ENCODE results near the gene NHLRC4.
A peak's percentile ranks its signal among the peaks of the same experiment; 100 is the strongest.

The NHLRC4 gene

DNA sequence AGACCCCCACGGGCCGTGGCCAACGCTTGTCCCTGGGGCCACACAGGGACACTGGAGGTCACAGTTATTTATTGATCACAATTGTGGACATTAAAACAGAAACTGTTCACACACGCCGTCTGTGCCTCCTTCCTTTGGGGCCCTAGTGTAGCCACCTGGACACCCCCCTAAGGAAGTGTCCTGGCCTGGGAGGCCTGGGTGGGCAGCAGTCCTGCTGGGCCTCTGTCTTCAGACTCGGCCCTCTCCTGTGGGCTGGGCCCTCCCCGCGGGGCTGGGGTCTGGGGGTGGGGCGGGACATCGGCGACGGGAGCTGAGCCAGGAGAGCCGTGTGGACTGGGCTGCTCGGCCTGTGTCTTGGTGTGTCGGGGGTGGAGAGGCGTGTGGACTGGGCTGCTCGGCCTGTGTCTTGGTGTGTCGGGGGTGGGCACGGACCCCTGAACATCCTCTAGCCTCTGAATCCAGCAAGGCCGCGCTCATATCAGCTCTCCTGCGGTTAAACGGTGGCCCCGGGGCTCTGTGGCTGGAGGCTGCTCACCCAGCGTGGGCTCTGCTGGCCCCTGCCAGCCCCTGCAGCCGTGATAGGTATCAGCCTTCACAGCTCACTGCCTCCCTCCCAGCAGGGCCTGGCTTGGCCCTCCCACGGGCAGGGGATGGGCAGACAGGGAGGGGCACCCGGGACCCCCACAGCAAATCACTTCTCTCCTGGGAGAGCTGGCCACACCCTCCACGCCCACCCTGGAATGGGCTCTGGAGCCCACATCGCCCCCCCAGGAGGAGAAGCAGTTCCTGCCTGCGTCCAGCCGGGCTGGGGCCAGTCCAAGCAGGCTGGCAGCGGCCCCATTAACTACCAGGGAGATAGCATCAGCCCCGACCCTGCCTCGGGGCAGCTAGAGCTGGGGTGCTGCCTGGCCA, 1.1 kb upstream of the NHLRC4 start:
- DNase-seq (ENCODE audit: low read depth in 2 of 2), result no peak

DNA sequence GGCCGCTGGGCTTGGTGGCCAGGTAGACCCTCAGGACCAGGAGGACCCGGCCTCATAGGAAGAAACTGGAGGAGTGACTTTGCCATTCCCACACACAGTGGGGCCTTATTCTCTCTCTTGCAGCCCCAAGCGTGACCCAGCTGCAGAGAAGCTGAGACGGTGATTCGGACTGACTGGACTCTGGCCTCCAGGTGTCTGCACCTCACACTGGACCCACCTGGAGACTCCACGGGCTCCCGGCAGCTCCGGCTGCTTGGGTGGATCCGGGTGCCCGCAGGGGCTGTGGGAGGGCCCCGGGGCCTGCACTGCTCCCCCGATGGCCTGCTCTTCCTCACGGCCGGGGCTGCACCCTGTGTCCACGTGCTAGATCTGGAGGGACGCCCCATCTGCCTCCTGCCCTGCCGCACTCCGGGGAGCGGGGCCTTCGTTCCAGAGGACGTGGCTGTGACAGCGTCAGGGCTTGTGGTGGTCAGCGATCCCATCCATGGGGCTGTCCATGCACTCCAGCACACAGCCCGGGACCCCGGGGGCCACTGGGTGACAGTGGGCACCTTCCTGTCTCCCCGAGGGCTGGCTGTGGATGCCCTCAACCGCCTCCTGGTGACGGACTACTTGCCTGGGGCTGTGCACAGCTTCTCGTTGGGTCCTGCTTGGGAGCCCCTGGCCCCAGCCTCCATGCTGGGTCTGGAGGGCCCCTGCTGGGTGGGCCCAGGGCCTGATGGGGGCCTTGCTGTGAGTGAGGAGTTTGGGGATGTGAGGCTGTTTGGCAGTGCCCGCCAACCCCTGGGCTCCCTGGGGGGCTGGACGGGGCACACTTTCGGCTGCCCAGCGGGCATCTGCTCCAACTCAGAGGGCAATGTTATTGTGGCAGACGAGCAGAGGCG, 810 bp downstream of the NHLRC4 start:
- DNase-seq (ENCODE audit: low read depth in 2 of 2), result no peak

DNA sequence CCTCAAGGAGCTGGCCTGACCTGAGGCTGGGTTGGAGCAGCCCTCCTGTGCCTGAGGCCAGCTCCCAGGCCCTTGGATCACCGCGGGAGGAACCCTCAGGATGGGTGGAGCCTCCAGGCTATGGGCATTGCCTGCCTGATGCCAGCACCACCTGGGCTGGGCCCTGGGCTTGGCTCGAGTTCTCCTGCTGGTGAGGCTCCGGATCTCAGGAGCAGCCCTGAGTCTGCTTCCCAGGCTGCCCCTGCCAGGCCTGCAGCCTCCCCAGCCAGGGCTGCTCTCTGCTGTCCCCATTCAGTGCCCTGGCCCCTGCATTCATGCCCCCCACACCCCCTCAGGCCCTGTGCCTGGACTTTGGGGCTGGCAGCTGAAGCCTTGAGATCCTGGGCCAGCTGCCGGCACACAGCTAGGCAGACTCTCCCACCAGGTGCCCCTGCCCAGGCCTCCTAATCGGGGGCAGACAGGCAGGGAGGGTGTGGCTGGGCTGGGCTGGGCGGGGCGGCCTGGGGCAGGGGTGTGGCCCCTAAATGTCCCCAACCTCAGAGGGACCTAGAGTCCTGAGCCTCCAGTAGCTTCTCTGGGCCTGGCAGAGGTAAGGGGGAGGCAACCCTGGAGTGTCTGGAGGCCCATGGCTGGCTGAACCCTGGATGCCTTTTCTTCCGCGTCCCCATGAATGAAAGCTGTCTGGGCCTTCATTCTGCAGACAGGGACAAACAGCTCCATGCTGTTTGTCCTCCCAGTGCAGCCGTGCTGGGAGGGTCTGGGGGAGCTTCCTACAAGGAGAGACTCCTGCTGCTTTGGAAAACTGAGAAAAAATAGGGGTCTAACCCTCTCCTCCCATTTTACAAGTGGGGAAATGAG, 1.8 kb downstream of the NHLRC4 start:
- no peak for DNase-seq (ENCODE audit: low read depth in 2 of 2)

DNA sequence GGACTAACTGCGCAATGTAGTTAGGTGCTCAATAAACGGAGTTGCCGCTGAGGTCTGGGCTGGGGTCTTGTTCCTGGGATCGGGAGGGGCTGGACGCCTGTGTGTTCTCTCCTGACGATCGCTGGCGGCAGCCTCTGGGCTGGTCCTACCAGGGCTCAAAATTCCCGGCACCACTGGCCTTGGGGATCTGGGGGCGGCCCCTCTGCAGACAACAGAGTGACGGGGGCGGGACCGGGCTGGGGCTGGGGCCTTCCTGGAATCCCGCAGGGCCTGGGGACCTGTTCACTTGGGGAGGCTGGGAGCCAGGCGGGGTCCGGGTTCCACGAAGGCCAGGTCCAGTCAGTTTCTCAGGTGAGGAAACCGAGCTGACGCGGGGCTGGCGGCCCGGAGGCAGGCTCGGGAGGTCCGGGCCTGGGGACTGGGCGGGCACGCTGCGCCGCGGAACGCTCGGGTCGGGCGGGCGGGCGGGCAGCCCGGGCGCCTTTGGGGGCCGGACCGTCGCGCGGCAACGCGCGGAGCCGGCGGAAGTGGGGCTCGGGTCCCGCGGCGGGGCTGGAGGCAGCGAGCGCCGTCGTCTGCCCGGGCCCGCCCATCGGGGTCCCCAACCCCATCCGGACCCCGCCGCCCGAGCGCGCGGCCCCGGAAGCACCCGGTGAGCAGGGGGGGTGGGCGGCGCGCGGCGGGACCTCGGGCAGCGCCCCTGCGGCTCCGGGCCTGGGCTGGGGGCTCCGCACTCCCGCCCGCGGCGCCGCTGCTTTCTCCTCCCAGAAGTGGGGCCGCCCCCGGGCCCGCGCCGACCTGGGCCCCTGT, 2.8 kb downstream of the NHLRC4 start, which contains the start of gene PIGQ:
TSS of gene PIGQ (plus strand) at position 524 of the 810 bp plus-strand sequence. CDS start 4,107 bp downstream, outside the sequence.
- peak in 1 of 2 experiments; percentile 17 for DNase-seq (ENCODE audit: low read depth in 2 of 2)

DNA sequence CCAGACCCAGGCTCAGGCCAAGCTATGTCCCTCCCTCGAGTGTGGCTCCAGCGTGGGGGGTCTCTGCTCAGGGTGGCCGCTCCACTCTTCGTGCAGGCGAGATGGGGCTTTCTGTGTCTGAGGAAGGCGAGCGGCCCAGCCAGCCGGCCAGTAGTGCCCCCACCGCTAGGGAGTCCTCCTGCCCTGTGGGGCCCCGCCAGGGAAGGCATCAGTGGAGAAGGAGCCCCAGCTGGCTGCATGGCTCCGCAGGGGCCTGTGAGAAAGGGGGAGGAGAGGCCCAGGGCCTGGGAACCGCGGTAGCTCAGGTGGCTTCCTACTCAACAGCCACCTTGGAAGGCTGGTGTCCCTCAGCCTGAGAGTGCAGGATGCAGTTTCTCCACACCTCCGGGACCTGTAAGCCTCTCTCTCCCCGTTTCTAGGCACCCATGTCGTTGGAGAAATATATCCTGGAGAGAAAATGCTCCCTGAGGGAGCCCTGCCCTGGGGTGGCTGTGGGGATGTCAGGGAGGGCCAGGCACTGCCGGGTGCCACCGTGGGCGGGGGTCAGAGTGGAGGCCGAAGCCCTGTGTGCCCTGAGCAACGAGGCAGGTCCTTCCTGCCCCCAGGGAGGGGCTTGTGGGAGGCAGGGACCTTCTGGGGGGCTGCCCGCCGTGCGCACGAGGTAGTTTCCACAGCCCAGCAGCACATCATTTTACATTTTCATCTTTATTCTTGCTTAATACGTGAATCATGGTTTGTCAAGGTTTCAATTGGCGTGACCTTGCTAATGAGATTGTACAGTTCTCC, 6.3 kb downstream of the NHLRC4 start:
- no peak for DNase-seq (ENCODE audit: low read depth in 2 of 2)

DNA sequence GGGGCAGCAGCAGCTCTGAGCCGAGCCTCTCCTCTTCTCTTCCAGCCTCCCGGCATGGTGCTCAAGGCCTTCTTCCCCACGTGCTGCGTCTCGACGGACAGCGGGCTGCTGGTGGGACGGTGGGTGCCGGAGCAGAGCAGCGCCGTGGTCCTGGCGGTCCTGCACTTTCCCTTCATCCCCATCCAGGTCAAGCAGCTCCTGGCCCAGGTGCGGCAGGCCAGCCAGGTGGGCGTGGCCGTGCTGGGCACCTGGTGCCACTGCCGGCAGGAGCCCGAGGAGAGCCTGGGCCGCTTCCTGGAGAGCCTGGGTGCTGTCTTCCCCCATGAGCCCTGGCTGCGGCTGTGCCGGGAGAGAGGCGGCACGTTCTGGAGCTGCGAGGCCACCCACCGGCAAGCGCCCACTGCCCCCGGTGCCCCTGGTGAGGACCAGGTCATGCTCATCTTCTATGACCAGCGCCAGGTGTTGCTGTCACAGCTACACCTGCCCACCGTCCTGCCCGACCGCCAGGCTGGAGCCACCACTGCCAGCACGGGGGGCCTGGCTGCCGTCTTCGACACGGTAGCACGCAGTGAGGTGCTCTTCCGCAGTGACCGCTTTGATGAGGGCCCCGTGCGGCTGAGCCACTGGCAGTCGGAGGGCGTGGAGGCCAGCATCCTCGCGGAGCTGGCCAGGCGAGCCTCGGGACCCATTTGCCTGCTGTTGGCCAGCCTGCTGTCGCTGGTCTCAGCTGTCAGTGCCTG, 7.4 kb downstream of the NHLRC4 start:
- no peak for DNase-seq (ENCODE audit: low read depth in 2 of 2)

DNA sequence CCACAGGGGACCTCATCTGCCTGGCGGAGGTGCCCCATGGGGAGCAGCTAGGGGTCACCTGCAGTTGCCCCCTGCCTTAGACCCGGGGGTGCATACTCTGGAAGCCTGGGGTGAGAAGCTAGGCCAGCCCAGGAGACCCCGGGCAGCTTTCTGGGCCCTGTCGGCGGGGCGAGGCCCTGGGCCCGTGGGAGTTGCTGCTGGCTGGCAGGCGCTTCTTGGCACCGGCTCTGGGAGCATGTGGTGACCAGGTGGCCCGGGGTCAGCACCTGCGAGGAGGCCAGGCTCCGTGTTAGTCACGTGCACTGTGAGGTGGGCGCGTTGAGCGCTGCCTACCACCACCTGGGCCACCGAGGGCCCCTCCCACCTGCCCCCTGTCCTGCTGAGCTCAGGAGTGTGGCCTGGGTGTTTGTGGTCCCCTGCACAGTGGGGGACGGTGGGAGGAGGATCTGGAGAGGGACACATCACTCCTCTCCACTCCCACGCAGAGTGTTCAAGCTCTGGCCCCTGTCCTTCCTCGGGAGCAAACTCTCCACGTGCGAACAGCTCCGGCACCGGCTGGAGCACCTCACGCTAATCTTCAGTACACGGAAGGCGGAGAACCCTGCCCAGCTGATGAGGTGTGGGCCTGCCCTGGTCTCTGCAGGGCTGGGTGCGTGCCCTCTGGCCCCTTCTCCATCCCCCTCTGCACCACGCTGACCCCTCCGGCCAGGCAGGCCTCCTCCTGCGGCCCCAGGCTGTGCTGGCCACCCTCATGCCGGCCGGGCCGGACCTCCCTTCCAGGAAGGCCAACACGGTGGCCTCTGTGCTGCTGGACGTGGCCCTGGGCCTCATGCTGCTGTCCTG, 8.8 kb downstream of the NHLRC4 start:
- DNase-seq (ENCODE audit: low read depth in 2 of 2), result no peak

DNA sequence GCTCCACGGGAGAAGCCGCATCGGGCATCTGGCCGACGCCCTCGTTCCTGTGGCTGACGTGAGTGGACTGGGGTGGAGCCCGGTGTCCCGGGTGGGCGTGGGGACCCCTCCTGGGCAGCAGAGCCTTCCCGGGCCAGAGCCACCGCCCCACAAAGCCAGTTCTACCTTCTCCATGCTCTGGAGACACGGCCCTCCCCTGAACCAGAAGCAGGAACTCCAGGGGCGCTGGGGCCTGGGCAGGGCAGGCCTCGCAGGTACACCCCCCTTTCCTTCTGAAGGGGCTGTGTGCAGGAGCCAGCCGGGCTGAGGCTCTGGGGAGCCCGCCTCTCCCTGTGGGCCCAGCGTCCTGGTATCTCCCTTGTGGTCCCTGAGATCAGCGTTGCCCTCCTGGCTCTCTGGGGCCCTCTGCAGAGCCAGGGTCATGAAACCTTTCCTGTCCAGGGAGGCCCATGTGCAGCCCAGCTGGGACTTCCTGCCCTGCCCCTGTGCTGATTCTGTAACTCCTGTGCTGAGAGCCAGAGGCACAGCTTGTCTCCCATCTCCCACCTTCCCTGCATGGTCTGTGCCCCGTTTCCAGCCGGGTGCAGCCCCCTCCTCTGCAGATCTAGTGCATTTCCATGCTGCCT, 9.5 kb downstream of the NHLRC4 start:
- no peak for DNase-seq (ENCODE audit: low read depth in 2 of 2)

DNA sequence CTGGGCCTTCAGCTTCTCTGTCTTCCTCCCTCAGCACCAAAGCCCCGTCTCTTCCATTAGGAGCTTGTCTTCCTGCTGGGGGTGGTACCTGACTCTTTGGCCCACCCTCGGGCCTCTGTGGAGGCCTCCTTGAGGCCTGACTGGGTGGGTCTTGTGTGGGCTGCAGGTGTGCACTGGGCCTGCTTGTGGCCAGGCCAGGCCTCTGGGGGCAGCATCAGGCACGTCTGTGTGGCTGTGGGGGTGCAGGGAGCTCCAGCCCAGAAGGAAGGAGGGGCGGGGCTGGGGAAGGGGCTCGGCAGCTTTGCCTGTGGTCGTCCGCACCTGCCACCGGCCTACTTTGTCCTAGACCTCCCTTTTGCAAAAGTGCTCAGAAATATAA, 10.0 kb downstream of the NHLRC4 start:
- no peak for DNase-seq (ENCODE audit: low read depth in 2 of 2)

DNA sequence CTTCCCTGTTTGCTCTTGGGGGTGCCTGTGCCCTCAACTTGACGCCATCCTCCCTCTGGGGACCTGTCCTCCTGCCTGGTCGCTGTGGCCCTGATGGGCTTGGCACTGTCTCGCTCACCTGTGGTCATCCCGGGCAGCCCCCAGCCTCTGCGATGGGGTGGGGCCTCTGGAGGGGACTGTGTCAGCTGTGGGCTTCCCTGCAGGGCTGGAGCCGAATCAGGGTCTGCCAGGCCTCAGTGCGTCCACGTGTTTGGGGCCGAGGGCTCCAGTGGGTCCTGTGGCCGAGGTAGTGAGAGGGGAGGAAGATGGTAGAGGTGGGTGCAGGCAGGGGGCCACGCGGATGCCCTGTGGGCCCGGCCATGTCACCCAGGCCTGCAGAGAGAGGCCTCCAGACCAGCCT, 11.0 kb downstream of the NHLRC4 start:
- no peak for DNase-seq (ENCODE audit: low read depth in 2 of 2)

DNA sequence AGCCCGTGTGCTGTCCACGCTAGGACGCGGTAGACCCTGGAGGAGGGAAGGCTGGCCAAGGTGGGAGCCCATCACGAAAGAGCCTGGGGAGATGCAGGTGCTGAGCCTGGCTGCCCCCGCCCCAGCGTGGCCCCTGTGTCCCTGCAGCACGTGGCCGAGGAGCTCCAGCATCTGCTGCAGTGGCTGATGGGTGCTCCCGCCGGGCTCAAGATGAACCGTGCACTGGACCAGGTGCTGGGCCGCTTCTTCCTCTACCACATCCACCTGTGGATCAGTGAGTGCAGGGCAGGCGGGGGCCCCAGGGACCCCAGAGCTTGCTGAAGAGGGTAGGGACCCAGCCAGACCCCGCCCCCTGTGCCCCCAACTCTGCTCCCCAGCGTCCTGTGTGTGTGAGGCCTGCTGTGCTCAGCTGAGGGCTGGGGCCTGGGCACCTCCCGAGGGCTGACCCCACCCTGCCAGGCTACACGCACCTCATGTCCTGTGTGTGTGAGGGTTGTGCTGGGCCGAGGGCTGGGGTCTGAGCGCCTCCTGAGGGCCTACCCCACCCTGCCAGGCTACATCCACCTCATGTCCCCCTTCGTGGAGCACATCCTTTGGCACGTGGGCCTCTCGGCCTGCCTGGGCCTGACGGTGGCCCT, 11.5 kb downstream of the NHLRC4 start:
- no peak for DNase-seq (ENCODE audit: low read depth in 2 of 2)

DNA sequence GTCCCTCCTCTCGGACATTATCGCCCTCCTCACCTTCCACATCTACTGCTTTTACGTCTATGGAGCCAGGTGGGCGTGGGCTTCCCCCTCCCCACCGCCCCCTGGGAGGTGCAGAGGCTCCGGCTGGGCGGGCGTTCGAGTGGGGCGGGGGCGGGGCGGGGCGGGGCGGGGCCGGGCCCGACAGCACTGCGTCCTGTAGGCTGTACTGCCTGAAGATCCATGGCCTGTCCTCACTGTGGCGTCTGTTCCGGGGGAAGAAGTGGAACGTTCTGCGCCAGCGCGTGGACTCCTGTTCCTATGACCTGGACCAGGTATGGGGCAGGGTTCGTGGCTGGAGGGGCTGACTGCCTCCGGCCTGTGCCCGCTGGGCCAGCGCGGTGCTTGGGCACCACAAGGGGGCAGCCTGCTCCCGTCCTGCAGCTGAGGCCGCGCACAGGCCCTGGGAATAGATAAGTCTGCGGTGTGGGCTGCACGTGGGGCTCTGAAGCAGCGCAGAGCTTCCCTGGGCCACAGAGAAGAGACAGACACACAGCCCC, 12.1 kb downstream of the NHLRC4 start:
- DNase-seq (ENCODE audit: low read depth in 2 of 2), result peak in 1 of 2 experiments; percentile 35

DNA sequence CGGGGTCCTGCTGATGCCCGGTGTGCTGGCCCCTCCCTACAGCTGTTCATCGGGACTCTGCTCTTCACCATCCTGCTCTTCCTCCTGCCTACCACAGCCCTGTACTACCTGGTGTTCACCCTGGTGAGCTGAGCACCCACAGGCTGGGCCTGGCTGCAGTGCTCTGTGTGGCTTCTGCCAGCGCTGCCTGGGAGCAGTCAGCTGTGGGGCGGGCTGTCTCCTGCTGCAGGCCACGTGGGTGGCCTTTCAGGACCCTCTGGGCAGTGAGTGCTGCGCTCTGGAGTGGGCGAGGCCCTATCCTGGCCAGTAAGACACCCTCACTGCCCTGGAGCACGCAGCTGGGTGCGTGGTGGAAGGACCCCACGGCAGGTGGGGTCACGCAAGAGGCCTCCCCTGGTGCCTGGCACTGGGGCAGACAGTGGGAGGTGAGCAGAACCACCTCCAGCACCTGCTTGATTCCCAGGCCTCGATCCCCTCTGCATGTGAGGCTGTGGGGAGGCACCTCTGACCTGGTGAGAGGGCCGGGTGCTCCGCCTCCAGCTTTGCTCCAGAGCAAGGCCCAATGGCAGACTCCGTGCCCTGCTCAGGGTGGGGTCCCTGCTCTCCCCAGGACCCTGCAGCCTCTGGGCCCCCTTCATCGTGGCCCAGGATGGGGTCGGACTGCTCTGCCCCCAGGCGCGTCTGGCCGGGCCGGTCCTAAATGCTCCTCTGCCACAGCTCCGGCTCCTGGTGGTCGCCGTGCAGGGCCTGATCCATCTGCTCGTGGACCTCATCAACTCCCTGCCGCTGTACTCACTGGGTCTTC, 13.5 kb downstream of the NHLRC4 start:
- no peak for DNase-seq (ENCODE audit: low read depth in 2 of 2)

DNA sequence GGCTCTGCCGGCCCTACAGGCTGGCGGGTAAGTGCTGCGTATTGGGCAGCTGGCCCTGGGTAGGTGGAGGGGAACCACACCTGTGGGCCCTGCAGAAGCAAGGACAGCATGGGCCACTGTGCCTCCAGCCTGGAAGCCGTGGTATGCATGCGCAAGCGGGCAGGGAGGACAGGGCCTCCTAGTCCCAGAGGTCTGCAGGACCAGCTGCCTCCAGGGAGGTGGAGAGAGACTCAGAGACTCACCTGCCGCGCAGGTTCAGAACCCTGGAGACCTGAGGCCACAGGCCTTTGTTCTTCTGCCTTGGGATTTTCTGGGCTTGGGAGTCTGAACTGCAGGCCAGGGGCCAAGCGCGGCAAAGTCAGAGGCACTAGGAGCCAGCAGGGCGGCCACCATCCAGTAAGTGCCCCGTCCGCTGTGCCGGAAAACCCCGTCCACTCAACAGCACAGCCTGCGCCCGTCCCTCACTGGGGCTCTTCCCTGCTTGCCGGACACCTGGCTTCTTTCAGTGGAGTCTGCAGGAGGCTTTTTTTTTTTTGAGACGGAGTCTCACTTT, 14.2 kb downstream of the NHLRC4 start:
- no peak for DNase-seq (ENCODE audit: low read depth in 2 of 2)

DNA sequence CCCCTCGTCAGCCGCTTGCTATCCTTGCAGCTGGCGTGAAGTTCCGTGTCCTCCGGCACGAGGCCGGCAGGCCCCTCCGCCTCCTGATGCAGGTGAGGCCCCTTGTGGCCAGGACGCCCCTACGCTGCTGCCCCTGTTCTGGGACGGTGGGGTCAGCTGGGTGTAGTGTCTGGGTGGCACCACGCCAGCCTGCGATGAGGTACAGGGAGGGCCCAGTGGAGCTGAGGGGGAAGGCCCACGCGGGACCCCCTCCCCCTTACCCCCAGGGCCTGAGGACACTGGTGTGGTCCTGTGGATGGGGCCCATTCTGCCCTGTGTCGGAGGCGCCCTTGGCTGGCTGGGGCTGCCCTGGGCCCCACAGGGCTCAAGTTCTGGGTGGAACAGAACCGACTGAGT, 15.4 kb downstream of the NHLRC4 start:
- DNase-seq (ENCODE audit: low read depth in 2 of 2), result no peak
